ENCODE data around the gene NHLH1.

The NHLH1 gene

GRCh38 chr1:160397651-160398050 is 30.8 kb downstream of the NHLH1 start:
- DNase-seq (ENCODE audit: low spot score): no peak
- in situ Hi-C loops (cut with MboI; ENCODE audit: low sequenced_read_pairs, unreplicated experiment): no loop called here
- no peak for TF ChIP-seq CTCF (IDR thresholded peaks at IDR 0.05; ENCODE audit: borderline replicate concordance, control extremely low read depth, extremely low read depth, insufficient read depth, missing control alignments)

GRCh38 chr1:160398823-160399222 is 32.0 kb downstream of the NHLH1 start:
- in situ Hi-C loops (cut with MboI; ENCODE audit: low sequenced_read_pairs, unreplicated experiment): no loop called here
- TF ChIP-seq CTCF (IDR thresholded peaks at IDR 0.05; ENCODE audit: borderline replicate concordance, control extremely low read depth, extremely low read depth, insufficient read depth, missing control alignments): no peak
- DNase-seq (ENCODE audit: low spot score): no peak

- no peak for DNase-seq (ENCODE audit: low spot score)
- in situ Hi-C loops (cut with MboI; ENCODE audit: low sequenced_read_pairs, unreplicated experiment): loop anchor here (25.0 kb wide), 1 partner anchor 563 kb away; the partner anchor contains the start of gene ITLN2
- TF ChIP-seq CTCF (IDR thresholded peaks at IDR 0.05; ENCODE audit: borderline replicate concordance, control extremely low read depth, extremely low read depth, insufficient read depth, missing control alignments): no peak
Observed at GRCh38 chr1:160399544-160400222, 32.8 kb downstream of the NHLH1 start.

- no peak for TF ChIP-seq CTCF (IDR thresholded peaks at IDR 0.05; ENCODE audit: borderline replicate concordance, control extremely low read depth, extremely low read depth, insufficient read depth, missing control alignments)
- DNase-seq (ENCODE audit: low spot score): peak; percentile 83
- in situ Hi-C loops (cut with MboI; ENCODE audit: low sequenced_read_pairs, unreplicated experiment): loop anchor here (25.0 kb wide), 1 partner anchor 562 kb away; the partner anchor contains the start of gene ITLN2
Observed at GRCh38 chr1:160400223-160400645, 33.4 kb downstream of the NHLH1 start, which contains the start of gene VANGL2. Gene VANGL2, plus strand, starts transcription at chr1:160400564. Its CDS starts 15,274 bp downstream, at chr1:160415838.

GRCh38 chr1:160400646-160401486 is 34.0 kb downstream of the NHLH1 start:
- no peak for TF ChIP-seq CTCF (IDR thresholded peaks at IDR 0.05; ENCODE audit: borderline replicate concordance, control extremely low read depth, extremely low read depth, insufficient read depth, missing control alignments)
- in situ Hi-C loops (cut with MboI; ENCODE audit: low sequenced_read_pairs, unreplicated experiment): loop anchor here (25.0 kb wide), 1 partner anchor 561 kb away; the partner anchor contains the start of gene ITLN2
- no peak for DNase-seq (ENCODE audit: low spot score)

- no peak for DNase-seq (ENCODE audit: low spot score)
- in situ Hi-C loops (cut with MboI; ENCODE audit: low sequenced_read_pairs, unreplicated experiment): loop anchor here (25.0 kb wide), 1 partner anchor 561 kb away; the partner anchor contains the start of gene ITLN2
Observed at GRCh38 chr1:160401487-160401805, 34.6 kb downstream of the NHLH1 start.

More at GRCh38 chr1:160401487-160401805, 34.6 kb downstream of the NHLH1 start:
- no peak for TF ChIP-seq CTCF (IDR thresholded peaks at IDR 0.05; ENCODE audit: borderline replicate concordance, control extremely low read depth, extremely low read depth, insufficient read depth, missing control alignments)

Measured in GM13976 (cell line).